ENCODE measurements around the gene USP35.
A peak's percentile ranks its signal among the peaks of the same experiment; 100 is the strongest.

USP35 gene

GRCh38 chr11:78237293-78238046 is 48.8 kb downstream of the USP35 start:
- DNase-seq (ENCODE audit: low spot score): no peak

GRCh38 chr11:78239781-78240180 is 51.1 kb downstream of the USP35 start:
- DNase-seq (ENCODE audit: low spot score): no peak

GRCh38 chr11:78241475-78241874 is 52.8 kb downstream of the USP35 start:
- no peak for DNase-seq (ENCODE audit: low spot score)

GRCh38 chr11:78244080-78244479 is 55.4 kb downstream of the USP35 start:
- no peak for DNase-seq (ENCODE audit: low spot score)

GRCh38 chr11:78244546-78245255 is 56.0 kb downstream of the USP35 start:
- no peak for DNase-seq (ENCODE audit: low spot score)

- peak; percentile 24 for DNase-seq (ENCODE audit: low spot score)
Measured at GRCh38 chr11:78248191-78248590, 59.5 kb downstream of the USP35 start.

GRCh38 chr11:78248903-78249302 is 60.2 kb downstream of the USP35 start:
- DNase-seq (ENCODE audit: low spot score): no peak

- no peak for DNase-seq (ENCODE audit: low spot score)
Measured at GRCh38 chr11:78250099-78250498, 61.4 kb downstream of the USP35 start.

- DNase-seq (ENCODE audit: low spot score): peak; percentile 54
Measured at GRCh38 chr11:78251083-78251775, 62.5 kb downstream of the USP35 start.

- no peak for DNase-seq (ENCODE audit: low spot score)
Measured at GRCh38 chr11:78253797-78254196, 65.1 kb downstream of the USP35 start.

- DNase-seq (ENCODE audit: low spot score): no peak
Measured at GRCh38 chr11:78254268-78254667, 65.5 kb downstream of the USP35 start.

GRCh38 chr11:78255919-78256318 is 67.2 kb downstream of the USP35 start:
- DNase-seq (ENCODE audit: low spot score): no peak

- DNase-seq (ENCODE audit: low spot score): peak; percentile 84
Measured at GRCh38 chr11:78256962-78257361, 68.2 kb downstream of the USP35 start.

GRCh38 chr11:78257654-78258053 is 68.9 kb downstream of the USP35 start:
- DNase-seq (ENCODE audit: low spot score): no peak

- no peak for DNase-seq (ENCODE audit: low spot score)
Measured at GRCh38 chr11:78259777-78260487, 71.2 kb downstream of the USP35 start.

- no peak for DNase-seq (ENCODE audit: low spot score)
Measured at GRCh38 chr11:78261367-78261766, 72.6 kb downstream of the USP35 start.

GRCh38 chr11:78261828-78262227 is 73.1 kb downstream of the USP35 start:
- DNase-seq (ENCODE audit: low spot score): no peak

- DNase-seq (ENCODE audit: low spot score): no peak
Measured at GRCh38 chr11:78262238-78262637, 73.5 kb downstream of the USP35 start.

GRCh38 chr11:78262691-78263090 is 74.0 kb downstream of the USP35 start:
- no peak for DNase-seq (ENCODE audit: low spot score)
